Trophoblast cell (in vitro differentiated cells and primary cell): Measurements from ENCODE around the gene FHOD3.
A peak's percentile ranks its signal among the peaks of the same experiment; 100 is the strongest.

ENCODE experiments used
- DNase-seq, 2 donors: peaks; one replicate each; pipeline ENCODE4 v3.0.0-alpha.2; 2016
- H2AFZ ChIP-seq: 2 replicates; pipeline ENCODE4 v1.6.1; 2013; ENCODE audit warnings: low read length, moderate library complexity, mild to moderate bottlenecking; ENCODE audit not compliant: insufficient read depth, poor library complexity
- H2AK5ac ChIP-seq: 2 replicates; pipeline ENCODE4 v1.6.1; 2013; ENCODE audit warnings: mild to moderate bottlenecking, low read length
- H2BK120ac ChIP-seq: 2 replicates; pipeline ENCODE4 v1.6.1; 2013; ENCODE audit warnings: low read length, mild to moderate bottlenecking, moderate library complexity; ENCODE audit not compliant: insufficient read depth, poor library complexity
- H2BK12ac ChIP-seq: 2 replicates; pipeline ENCODE4 v1.6.1; 2013; ENCODE audit warnings: mild to moderate bottlenecking, low read length, moderate library complexity
- H2BK5ac ChIP-seq: 2 replicates; pipeline ENCODE4 v1.6.1; 2013; ENCODE audit warnings: low read length, low read depth, moderate library complexity, mild to moderate bottlenecking; ENCODE audit not compliant: poor library complexity
- H3K14ac ChIP-seq: 2 replicates; pipeline ENCODE4 v1.6.1; 2013; ENCODE audit warnings: mild to moderate bottlenecking, low read length
- H3K18ac ChIP-seq: 2 replicates; pipeline ENCODE4 v1.6.1; 2013; ENCODE audit warnings: mild to moderate bottlenecking, low read length
- H3K23ac ChIP-seq: 2 replicates; pipeline ENCODE4 v1.6.1; 2013; ENCODE audit warnings: low read length
- H3K27ac ChIP-seq: 2 replicates; pipeline ENCODE4 v1.5.1; 2013; ENCODE audit warnings: low read depth, mild to moderate bottlenecking, inconsistent platforms, low read length, moderate library complexity
- H3K27me3 ChIP-seq: 2 replicates; pipeline ENCODE4 v1.6.1; 2013; ENCODE audit warnings: inconsistent platforms, mild to moderate bottlenecking, low read length, moderate library complexity; ENCODE audit not compliant: insufficient read depth
- H3K36me3 ChIP-seq, 2 experiments: 1 replicate in 1 of 2; 2 replicates in 1 of 2; pipeline ENCODE4 v1.6.1; 2013; ENCODE audit warnings: low read length in 2 of 2, mild to moderate bottlenecking in 2 of 2, moderate library complexity in 1 of 2; ENCODE audit not compliant: insufficient read depth in 2 of 2, control insufficient read depth in 1 of 2
- H3K4ac ChIP-seq: 2 replicates; pipeline ENCODE4 v1.6.1; 2013; ENCODE audit warnings: low read depth, mild to moderate bottlenecking, low read length, moderate library complexity
- H3K4me1 ChIP-seq, 2 experiments: 1 replicate in 1 of 2; 2 replicates in 1 of 2; pipeline ENCODE4 v1.6.1; 2013; ENCODE audit warnings: low read length in 2 of 2, mild to moderate bottlenecking in 2 of 2, moderate library complexity in 1 of 2; ENCODE audit not compliant: insufficient read depth in 2 of 2, control insufficient read depth in 1 of 2
- H3K4me2 ChIP-seq: 2 replicates; pipeline ENCODE4 v1.6.1; 2013; ENCODE audit warnings: inconsistent platforms, mild to moderate bottlenecking, low read length, moderate library complexity
- H3K4me3 ChIP-seq: 2 replicates; pipeline ENCODE4 v1.5.1; 2013; ENCODE audit warnings: mild to moderate bottlenecking, low read depth, low read length, inconsistent platforms
- H3K79me1 ChIP-seq: one replicate; pipeline ENCODE4 v1.6.1; 2013; ENCODE audit warnings: low read length
- H3K79me2 ChIP-seq: 2 replicates; pipeline ENCODE4 v1.6.1; 2013; ENCODE audit warnings: low read length, mild to moderate bottlenecking; ENCODE audit not compliant: control insufficient read depth, insufficient read depth, poor library complexity
- H3K9ac ChIP-seq: 2 replicates; pipeline ENCODE4 v1.6.1; 2013; ENCODE audit warnings: mild to moderate bottlenecking, low read length
- H3K9me3 ChIP-seq: 2 replicates; pipeline ENCODE4 v1.6.1; 2013; ENCODE audit warnings: low read depth, mild to moderate bottlenecking, control low read depth, inconsistent platforms, low read length; ENCODE audit not compliant: insufficient read depth
- H4K12ac ChIP-seq: 2 replicates; pipeline ENCODE4 v1.6.1; 2013; ENCODE audit warnings: low read depth, mild to moderate bottlenecking, low read length, moderate library complexity
- H4K8ac ChIP-seq: 2 replicates; pipeline ENCODE4 v1.6.1; 2013; ENCODE audit warnings: low read depth, mild to moderate bottlenecking, low read length, moderate library complexity
- H4K91ac ChIP-seq: one replicate; pipeline ENCODE4 v1.6.1; 2013; ENCODE audit warnings: low read depth, mild to moderate bottlenecking, low read length, moderate library complexity
- WGBS: extraction: QIAGEN DNeasy Blood & Tissue Kit; methylation state at CpG from one replicate; pipeline ENCODE4 v1.1.7; 2013; ENCODE audit warnings: missing lambda C conversion rate; ENCODE audit not compliant: insufficient read length, insufficient coverage; ENCODE audit errors: extremely low coverage; 5-methylcytosine and 5-hydroxymethylcytosine counted together

Gene FHOD3

GRCh38 chr18:36378205-36378604 is 80.7 kb downstream of the FHOD3 start:
- Histone ChIP-seq H2BK5ac (peak overlapping the region; percentile 3), H4K91ac (no peak overlapping the region), H3K27me3 (no peaks in the 10 kb centered on the region), H3K18ac (no peak overlapping the region), H3K79me1 (peaks cover 31% of the 10 kb centered on the region), H3K9me3 (peaks cover 3% of the 10 kb centered on the region), H3K9ac (no peak overlapping the region), H3K36me3 (peaks cover 3 to 6% of the 10 kb centered on the region in 2 experiments), H3K4me3 (no peak overlapping the region), H4K8ac (no peak overlapping the region), H2AK5ac (no peak overlapping the region), H3K4me1 (peaks cover 38 to 44% of the 10 kb centered on the region in 2 experiments), H3K79me2 (peaks cover 6% of the 10 kb centered on the region), H3K4me2 (no peak overlapping the region), H2BK12ac (no peak overlapping the region), H2BK120ac (no peak overlapping the region), H3K14ac (no peak overlapping the region), H3K27ac (peak overlapping the region; percentile 40), H2AFZ (no peak overlapping the region), H4K12ac (no peak overlapping the region), H3K23ac (no peak overlapping the region), H3K4ac (no peak overlapping the region)
- DNase-seq, result no peak
- WGBS, result no CpG with 5 or more reads among the region's 2 CpGs

GRCh38 chr18:36379435-36379984 is 82.0 kb downstream of the FHOD3 start:
- Histone ChIP-seq H3K27me3 (no peaks in the 10 kb centered on the region), H3K4ac (no peak overlapping the region), H2BK120ac (no peak overlapping the region), H3K14ac (no peak overlapping the region), H3K9ac (no peak overlapping the region), H3K23ac (no peak overlapping the region), H2BK12ac (no peak overlapping the region), H3K79me1 (peaks cover 36% of the 10 kb centered on the region), H3K4me1 (peaks cover 40 to 46% of the 10 kb centered on the region in 2 experiments), H3K9me3 (peaks cover 3% of the 10 kb centered on the region), H3K27ac (no peak overlapping the region), H4K12ac (no peak overlapping the region), H2AK5ac (no peak overlapping the region), H4K91ac (no peak overlapping the region), H2BK5ac (no peak overlapping the region), H2AFZ (no peak overlapping the region), H3K18ac (no peak overlapping the region), H4K8ac (no peak overlapping the region), H3K4me3 (no peak overlapping the region), H3K4me2 (no peak overlapping the region), H3K79me2 (peaks cover 6% of the 10 kb centered on the region), H3K36me3 (peaks cover 3 to 6% of the 10 kb centered on the region in 2 experiments)
- no peak for DNase-seq
- no CpG with 5 or more reads among the region's 2 CpGs for WGBS

- DNase-seq, result no peak
- Histone ChIP-seq H4K8ac (peak overlapping the region; percentile 87), H4K91ac (peak overlapping the region; percentile 95), H3K79me2 (peaks cover 6% of the 10 kb centered on the region), H3K18ac (peak overlapping the region; percentile 98), H3K4me3 (no peak overlapping the region), H3K27ac (peak overlapping the region; percentile 97), H2AFZ (no peak overlapping the region), H3K4ac (no peak overlapping the region), H3K9ac (no peak overlapping the region), H3K4me1 (peaks cover 38 to 46% of the 10 kb centered on the region in 2 experiments), H3K79me1 (peaks cover 36% of the 10 kb centered on the region), H2BK12ac (peak overlapping the region; percentile 87), H3K9me3 (peaks cover 3% of the 10 kb centered on the region), H3K27me3 (no peaks in the 10 kb centered on the region), H3K36me3 (peaks cover 3 to 6% of the 10 kb centered on the region in 2 experiments), H2AK5ac (peak overlapping the region; percentile 99), H3K23ac (no peak overlapping the region), H2BK5ac (peak overlapping the region; percentile 96), H2BK120ac (peak overlapping the region; percentile 99), H3K14ac (peak overlapping the region; percentile 84), H4K12ac (no peak overlapping the region), H3K4me2 (no peak overlapping the region)
- no CpG with 5 or more reads among the region's 3 CpGs for WGBS
Measured at GRCh38 chr18:36380173-36380827, 82.8 kb downstream of the FHOD3 start.

GRCh38 chr18:36381075-36381474 is 83.6 kb downstream of the FHOD3 start:
- H3K9me3 ChIP-seq, result peaks cover 3% of the 10 kb centered on the region
- H3K36me3 ChIP-seq, result peaks cover 3 to 4% of the 10 kb centered on the region in 2 experiments
- H4K91ac ChIP-seq, result peak overlapping the region; percentile 95
- H3K4me3 ChIP-seq, result no peak overlapping the region
- H3K9ac ChIP-seq, result no peak overlapping the region
- H3K4ac ChIP-seq, result peak overlapping the region; percentile 92
- peak overlapping the region; percentile 50 for H2AFZ ChIP-seq
- no peaks in the 10 kb centered on the region for H3K27me3 ChIP-seq
- peak overlapping the region; percentile 43 for H4K12ac ChIP-seq
- H2BK12ac ChIP-seq, result peak overlapping the region; percentile 87
- H3K18ac ChIP-seq, result peak overlapping the region; percentile 98
- no peak overlapping the region for H3K23ac ChIP-seq
- H3K4me2 ChIP-seq, result no peak overlapping the region
- peak overlapping the region; percentile 99 for H2BK120ac ChIP-seq
- peaks cover 6% of the 10 kb centered on the region for H3K79me2 ChIP-seq
- peak overlapping the region; percentile 88 for H4K8ac ChIP-seq
- peaks cover 37 to 43% of the 10 kb centered on the region in 2 experiments for H3K4me1 ChIP-seq
- H2BK5ac ChIP-seq, result peak overlapping the region; percentile 96
- peak in 1 of 2 donors; percentile 56 for DNase-seq
- H3K14ac ChIP-seq, result peak overlapping the region; percentile 84
- peaks cover 35% of the 10 kb centered on the region for H3K79me1 ChIP-seq
- WGBS, result no CpG with 5 or more reads among the region's 4 CpGs
- H3K27ac ChIP-seq, result peak overlapping the region; percentile 97
- peak overlapping the region; percentile 99 for H2AK5ac ChIP-seq
